GM18909 (cell line): ENCODE data around the gene INPP5D.
"Not testable (repeated sequence)": the region's sequence is repeated elsewhere in the genome, so short reads cannot be mapped to it uniquely, and the experiment has no call there.

Experiments used
- ATAC-seq: cut with Tn5 transposase; IDR thresholded peaks from one replicate; pipeline ENCODE4 v1.9.1; 2021; ENCODE audit warnings: mild to moderate bottlenecking; ENCODE audit not compliant: unreplicated experiment, poor library complexity

The INPP5D gene

GRCh38 chr2:233197022-233197421 is 136.9 kb downstream of the INPP5D start:
- no peak for ATAC-seq

GRCh38 chr2:233198026-233198425 is 137.9 kb downstream of the INPP5D start:
- no peak for ATAC-seq

GRCh38 chr2:233199870-233200269 is 139.7 kb downstream of the INPP5D start:
- ATAC-seq = no peak

GRCh38 chr2:233200790-233201189 is 140.6 kb downstream of the INPP5D start:
- not testable (repeated sequence) for ATAC-seq

GRCh38 chr2:233201258-233202013 is 141.3 kb downstream of the INPP5D start:
- no peak for ATAC-seq

- ATAC-seq = no peak
These were observed 142.4 kb downstream of the INPP5D start for GRCh38 chr2:233202531-233202944.

- ATAC-seq = no peak
These were observed 142.9 kb downstream of the INPP5D start for GRCh38 chr2:233203060-233203459.

GRCh38 chr2:233204286-233204936 is 144.3 kb downstream of the INPP5D start:
- no peak for ATAC-seq

- ATAC-seq = no peak
These were observed 148.4 kb downstream of the INPP5D start for GRCh38 chr2:233208382-233209116.

- ATAC-seq = no peak
These were observed 149.0 kb downstream of the INPP5D start for GRCh38 chr2:233209117-233209532.

- ATAC-seq = no peak
These were observed 149.5 kb downstream of the INPP5D start for GRCh38 chr2:233209533-233210171.

GRCh38 chr2:233210281-233210680 is 150.1 kb downstream of the INPP5D start:
- no peak for ATAC-seq

GRCh38 chr2:233210843-233211547 is 150.9 kb downstream of the INPP5D start:
- ATAC-seq = no peak

- ATAC-seq = no peak
These were observed 151.4 kb downstream of the INPP5D start for GRCh38 chr2:233211548-233211895.

GRCh38 chr2:233213011-233213410 is 152.9 kb downstream of the INPP5D start:
- ATAC-seq = no peak

GRCh38 chr2:233213975-233214374 is 153.8 kb downstream of the INPP5D start:
- ATAC-seq = no peak

- no peak for ATAC-seq
These were observed 157.8 kb downstream of the INPP5D start for GRCh38 chr2:233217892-233218377.

GRCh38 chr2:233218836-233219235 is 158.7 kb downstream of the INPP5D start:
- no peak for ATAC-seq

GRCh38 chr2:233219848-233220247 is 159.7 kb downstream of the INPP5D start:
- ATAC-seq = no peak
